Psoas muscle (tissue), 8 donors: ENCODE data around the gene SNAP25. TPM values are rescaled to one million over a fixed set of nuclear protein-coding genes. Genes with fewer than 3 reads are reported as not detected.

Source experiments
- ATAC-seq, 4 donors: fragments of 200-7000 bp; cut with Tn5 transposase; one replicate each; pipeline ENCODE4 v1.9.1; 2020; ENCODE audit warnings: moderate library complexity in 3 of 4, mild to moderate bottlenecking in 2 of 4
- DNase-seq, 2 donors: peaks; one replicate each; pipeline ENCODE4 v3.0.0-alpha.2; 2020
- H3K27ac ChIP-seq: fragments of 200-600 bp; one replicate; pipeline ENCODE4 v1.8.0; 2022
- H3K27me3 ChIP-seq, 3 donors: fragments of 200-600 bp in 1 of 3; one replicate each; pipeline versions ENCODE4 v1.6.1 to v1.8.0; 2013 to 2022; ENCODE audit warnings: low read length in 2 of 3, mild to moderate bottlenecking in 2 of 3, moderate library complexity in 1 of 3; ENCODE audit not compliant: insufficient read depth in 3 of 3
- H3K36me3 ChIP-seq, 2 donors: fragments of 200-600 bp in 1 of 2; one replicate each; pipeline versions ENCODE4 v1.6.1 to v1.8.0; 2013 to 2022; ENCODE audit warnings: low read depth in 1 of 2, mild to moderate bottlenecking in 1 of 2, moderate library complexity in 1 of 2; ENCODE audit not compliant: insufficient read depth in 1 of 2
- H3K4me1 ChIP-seq: fragments of 200-600 bp; one replicate; pipeline ENCODE4 v1.8.0; 2022
- H3K4me3 ChIP-seq: fragments of 200-600 bp; one replicate; pipeline ENCODE4 v1.8.0; 2022; ENCODE audit warnings: mild to moderate bottlenecking
- H3K9me3 ChIP-seq: fragments of 200-600 bp; one replicate; pipeline ENCODE4 v1.8.0; 2022
- CTCF ChIP-seq: fragments of 200-600 bp; IDR thresholded peaks from one replicate; pipeline ENCODE4 v1.8.0; 2022; ENCODE audit warnings: antibody characterized with exemption
- WGBS, 3 donors: extraction: QIAGEN DNeasy Blood & Tissue Kit; methylation state at CpG; one replicate each; pipeline versions ENCODE4 v1.1.6 to v1.1.7; 2013; 5-methylcytosine and 5-hydroxymethylcytosine counted together
- intact Hi-C, 2 donors: fragments of 100-400 bp; cut with DNase I; formaldehyde crosslinking; loops; one replicate each; pipeline versions ENCODE4 v1.11.0 to v1.14.2; 2022
- polyA plus RNA-seq, 3 donors: library from polyadenylated mRNA; stranded (reverse); fragments of 200-250 nt; gene quantifications; one replicate each; pipeline ENCODE4 v1.2.3, GENCODE V29; 2013
- total RNA-seq, 4 donors: library from RNA; stranded (reverse); fragmentation: NEBNext Ultra II Directional in 2 of 4; extraction: Animal tissue kit (Norgen Biotek cat#: 25700) in 2 of 4; gene quantifications; one replicate each; pipeline versions ENCODE4 v1.2.1 to v1.2.4, GENCODE V29; 2021 to 2023
- donor health status: healthy with polysubstance abuse.
- donor health status: DM: no; HTN: no; CAD: no; lungs with moderate emphysema.
- donor health status: Bipolar disorder and iron deficiency.
- donor health status: healthy.
- donor health status: DM: yes; HTN: yes; CAD: no.
- donor health status: DM: no; HTN: no; CAD: no.
- donor health status: DM: no; HTN: no; CAD: no.
- donor health status: DM: yes; HTN: yes; CAD: no.

The SNAP25 gene
- total and polyA plus RNA-seq, 7 donors, result 0.07 to 0.75 TPM; not detected in 5

GRCh38 chr20:10297684-10298240 lies 79.1 kb downstream of the SNAP25 start:
- no peak overlapping the region for H3K4me3 ChIP-seq
- H3K36me3 ChIP-seq, result no peaks in the 10 kb centered on the region
- H3K4me1 ChIP-seq, result no peaks in the 10 kb centered on the region
- DNase-seq, result no peak
- H3K27ac ChIP-seq, result no peak overlapping the region
- intact Hi-C loops, result no loop called here
- no peak for TF ChIP-seq CTCF
- H3K9me3 ChIP-seq, result no peaks in the 10 kb centered on the region
- no peak for ATAC-seq
- no peaks in the 10 kb centered on the region for H3K27me3 ChIP-seq
- WGBS, 3 donors, result 43 to 77% (median 65%) methylated on average over 1 of the region's 1 CpG

- Histone ChIP-seq H3K27ac (no peak overlapping the region), H3K9me3 (no peaks in the 10 kb centered on the region), H3K27me3 (no peaks in the 10 kb centered on the region), H3K4me3 (no peak overlapping the region), H3K4me1 (no peaks in the 10 kb centered on the region), H3K36me3 (no peaks in the 10 kb centered on the region)
- ATAC-seq, result no peak
- TF ChIP-seq CTCF, result no peak
- no peak for DNase-seq
- intact Hi-C loops, result no loop called here
- WGBS, 3 donors, result 62 to 69% (median 63%) methylated on average over 5 of the region's 5 CpGs
These were observed 82.2 kb downstream of the SNAP25 start for GRCh38 chr20:10300582-10301446.

DNA sequence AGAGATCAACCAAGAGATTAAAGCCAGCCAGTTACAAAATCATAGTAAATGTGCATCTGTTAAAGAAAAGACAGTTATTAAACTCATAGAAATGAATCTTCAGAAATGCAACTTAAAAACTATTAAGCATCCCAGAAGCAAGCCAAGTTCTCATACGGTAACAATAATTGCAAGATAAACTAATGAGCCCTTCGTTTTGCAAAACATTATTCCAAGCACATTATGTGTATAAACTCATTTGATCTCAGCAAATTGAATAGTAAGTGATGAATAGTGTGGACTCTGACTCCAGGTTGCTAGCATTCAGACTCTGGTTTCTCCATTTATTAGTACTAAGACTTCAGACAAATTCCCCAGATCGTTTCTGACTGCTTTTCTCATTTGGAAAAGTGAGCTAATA lies 85.2 kb downstream of the SNAP25 start:
- DNase-seq (no peak), ATAC-seq (no peak)
- no peaks in the 10 kb centered on the region for H3K27me3 ChIP-seq
- intact Hi-C loops, result no loop called here
- H3K4me1 ChIP-seq, result no peaks in the 10 kb centered on the region
- 58 to 64% (median 60%) methylated on average over 3 of the region's 3 CpGs for WGBS, 3 donors
- no peak overlapping the region for H3K27ac ChIP-seq
- H3K36me3 ChIP-seq, result no peaks in the 10 kb centered on the region
- H3K9me3 ChIP-seq, result no peaks in the 10 kb centered on the region
- H3K4me3 ChIP-seq, result no peak overlapping the region
- TF ChIP-seq CTCF, result no peak

GRCh38 chr20:10304471-10305046 lies 85.9 kb downstream of the SNAP25 start:
- TF ChIP-seq CTCF, result no peak
- no peak for DNase-seq
- no peaks in the 10 kb centered on the region for H3K9me3 ChIP-seq
- H3K4me3 ChIP-seq, result no peak overlapping the region
- intact Hi-C loops, result no loop called here
- no peak for ATAC-seq
- no peaks in the 10 kb centered on the region for H3K4me1 ChIP-seq
- WGBS, 3 donors, result 87 to 91% (median 88%) methylated on average over 3 of the region's 3 CpGs
- no peaks in the 10 kb centered on the region for H3K36me3 ChIP-seq
- H3K27me3 ChIP-seq, result no peaks in the 10 kb centered on the region
- H3K27ac ChIP-seq, result no peak overlapping the region
